GF-D8 (cell line): ENCODE data around the gene PGBD2.
"Not testable (repeated sequence)": the region's sequence is repeated elsewhere in the genome, so short reads cannot be mapped to it uniquely, and the experiment has no call there.

Experiments
- DNase-seq: peaks from one replicate; lab custom pipeline; 2025; lab: John Stamatoyannopoulos, UW

Gene PGBD2

DNA sequence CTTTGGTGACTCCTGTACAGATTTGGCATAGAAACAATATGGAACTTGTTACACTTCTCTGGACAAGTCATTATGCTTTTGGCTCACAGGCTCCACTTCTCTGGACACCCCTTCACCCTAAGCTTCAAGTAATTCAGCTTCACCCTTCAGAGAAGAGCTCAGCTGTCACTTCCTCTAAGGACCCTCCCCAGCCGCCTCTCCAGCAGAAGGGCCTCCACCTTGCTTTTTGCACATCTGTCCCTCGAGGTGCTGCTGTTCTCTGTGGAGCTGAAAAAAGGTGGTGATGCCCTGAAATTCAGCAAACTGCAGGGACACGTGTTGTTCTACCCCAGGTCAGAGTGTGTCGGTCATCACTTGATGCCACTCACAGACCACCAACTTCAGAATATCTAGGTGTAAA lies 19.8 kb downstream of the PGBD2 start:
- DNase-seq: not testable (repeated sequence)

DNA sequence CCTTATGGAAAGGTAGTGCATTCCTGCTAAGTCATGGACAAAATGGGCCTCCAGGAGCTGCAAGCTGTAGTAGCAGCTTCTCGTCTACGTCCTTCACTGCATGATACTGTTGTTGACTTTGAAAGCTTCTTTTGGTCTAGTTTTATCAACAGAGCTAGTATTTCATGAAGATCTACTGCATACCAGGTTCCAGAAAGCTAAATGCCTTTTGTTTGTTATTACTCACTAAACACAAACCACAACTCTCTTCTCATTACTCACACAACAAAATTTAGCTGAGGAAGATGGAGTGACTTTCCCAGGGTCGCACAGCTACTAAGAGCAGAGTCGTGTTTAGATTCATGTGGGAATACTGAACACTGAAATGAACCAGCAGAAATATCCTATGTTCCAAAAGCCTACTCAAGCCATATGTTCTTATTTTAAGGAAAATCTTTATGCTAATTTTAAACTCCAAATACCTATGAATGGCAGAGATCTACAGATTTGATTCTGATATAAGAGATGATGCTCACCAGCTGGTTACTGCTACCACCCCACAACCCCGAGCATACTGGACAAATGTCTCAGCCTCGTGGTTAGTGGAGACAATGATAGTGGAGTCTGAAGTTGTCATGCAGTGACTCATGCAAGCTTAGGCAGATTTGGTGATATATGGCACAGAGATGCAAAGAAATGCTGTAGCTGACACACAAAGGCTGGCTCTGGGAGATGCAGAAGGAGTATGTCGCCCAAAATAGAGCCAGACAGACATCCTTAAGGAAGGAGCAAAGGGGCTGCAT lies 20.6 kb downstream of the PGBD2 start:
- DNase-seq: no peak

DNA sequence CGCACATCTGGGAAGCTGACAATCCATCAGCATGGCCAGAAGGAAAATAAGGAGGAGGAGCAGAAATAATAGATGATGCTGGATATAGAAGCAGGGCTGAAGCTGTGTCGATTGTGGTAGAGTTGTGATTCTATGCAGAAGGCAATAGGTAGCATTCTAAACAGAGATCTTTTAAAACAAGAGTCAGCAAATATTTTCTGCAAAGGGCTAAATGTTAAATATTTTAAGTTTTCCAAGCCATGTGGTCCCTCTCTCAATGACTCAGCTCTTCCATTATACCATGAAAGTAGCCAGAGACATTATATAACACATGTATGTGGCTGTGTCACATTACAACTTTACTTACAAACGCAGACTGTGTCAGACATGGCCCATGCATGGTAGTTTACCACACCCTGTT lies 21.2 kb downstream of the PGBD2 start:
- DNase-seq: not testable (repeated sequence)

DNA sequence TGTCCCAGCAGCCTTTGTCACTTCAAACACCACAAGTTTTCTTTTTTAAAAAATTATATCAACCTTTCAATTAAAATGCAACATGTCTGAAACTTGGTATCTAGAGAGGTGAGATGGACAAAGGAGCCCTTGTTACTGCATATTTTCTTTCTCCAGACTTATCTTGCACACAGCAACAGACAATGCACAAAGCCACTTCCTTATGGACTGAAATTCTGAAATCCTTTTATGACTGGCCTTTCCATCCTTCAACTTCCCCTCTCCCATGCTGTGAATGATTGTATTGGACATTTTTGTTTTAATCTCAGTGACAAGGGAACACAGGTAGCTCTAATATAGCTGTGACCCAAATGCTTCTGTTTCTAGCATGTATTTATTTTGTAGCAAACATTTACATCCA lies 22.1 kb downstream of the PGBD2 start:
- DNase-seq: peak; percentile 67

DNA sequence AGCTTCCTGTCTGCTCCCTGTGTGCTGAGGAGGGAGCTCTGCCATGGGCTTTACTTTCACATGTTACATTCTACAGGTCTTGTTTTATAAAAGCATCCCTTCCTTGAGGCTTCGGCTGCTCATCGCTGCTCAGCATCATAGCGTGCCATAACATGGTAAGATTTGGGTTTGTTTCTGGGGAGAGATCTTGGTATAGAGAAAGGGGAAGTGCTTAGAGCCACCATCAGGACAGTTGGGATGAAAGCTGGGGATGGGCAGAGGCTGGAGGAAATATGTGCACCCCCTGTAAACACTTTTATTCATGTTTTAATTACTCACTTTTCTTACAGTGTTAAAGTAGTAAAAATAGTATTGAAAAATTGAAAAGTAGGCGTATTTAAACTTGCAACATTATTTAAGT lies 24.0 kb downstream of the PGBD2 start:
- not testable (repeated sequence) for DNase-seq

DNA sequence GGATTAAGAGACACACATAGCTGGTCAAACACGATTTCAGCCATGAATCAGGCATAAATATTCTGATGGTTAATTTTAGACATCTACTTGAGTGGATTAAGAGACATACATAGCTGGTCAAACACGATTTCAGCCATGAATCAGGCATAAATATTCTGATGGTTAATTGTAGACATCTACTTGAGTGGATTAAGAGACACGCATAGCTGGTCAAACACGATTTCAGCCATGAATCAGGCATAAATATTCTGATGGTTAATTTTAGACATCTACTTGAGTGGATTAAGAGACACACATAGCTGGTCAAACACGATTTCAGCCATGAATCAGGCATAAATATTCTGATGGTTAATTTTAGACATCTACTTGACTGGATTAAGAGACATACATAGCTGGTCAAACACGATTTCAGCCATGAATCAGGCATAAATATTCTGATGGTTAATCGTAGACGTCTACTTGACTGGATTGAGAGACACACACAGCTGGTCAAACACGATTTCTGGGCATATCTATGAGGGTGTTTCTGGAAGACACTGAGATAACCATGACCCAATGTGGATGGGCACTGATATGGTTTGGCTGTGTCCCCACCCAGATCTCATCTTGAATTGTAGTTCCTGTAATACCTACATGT lies 32.3 kb downstream of the PGBD2 start:
- not testable (repeated sequence) for DNase-seq

DNA sequence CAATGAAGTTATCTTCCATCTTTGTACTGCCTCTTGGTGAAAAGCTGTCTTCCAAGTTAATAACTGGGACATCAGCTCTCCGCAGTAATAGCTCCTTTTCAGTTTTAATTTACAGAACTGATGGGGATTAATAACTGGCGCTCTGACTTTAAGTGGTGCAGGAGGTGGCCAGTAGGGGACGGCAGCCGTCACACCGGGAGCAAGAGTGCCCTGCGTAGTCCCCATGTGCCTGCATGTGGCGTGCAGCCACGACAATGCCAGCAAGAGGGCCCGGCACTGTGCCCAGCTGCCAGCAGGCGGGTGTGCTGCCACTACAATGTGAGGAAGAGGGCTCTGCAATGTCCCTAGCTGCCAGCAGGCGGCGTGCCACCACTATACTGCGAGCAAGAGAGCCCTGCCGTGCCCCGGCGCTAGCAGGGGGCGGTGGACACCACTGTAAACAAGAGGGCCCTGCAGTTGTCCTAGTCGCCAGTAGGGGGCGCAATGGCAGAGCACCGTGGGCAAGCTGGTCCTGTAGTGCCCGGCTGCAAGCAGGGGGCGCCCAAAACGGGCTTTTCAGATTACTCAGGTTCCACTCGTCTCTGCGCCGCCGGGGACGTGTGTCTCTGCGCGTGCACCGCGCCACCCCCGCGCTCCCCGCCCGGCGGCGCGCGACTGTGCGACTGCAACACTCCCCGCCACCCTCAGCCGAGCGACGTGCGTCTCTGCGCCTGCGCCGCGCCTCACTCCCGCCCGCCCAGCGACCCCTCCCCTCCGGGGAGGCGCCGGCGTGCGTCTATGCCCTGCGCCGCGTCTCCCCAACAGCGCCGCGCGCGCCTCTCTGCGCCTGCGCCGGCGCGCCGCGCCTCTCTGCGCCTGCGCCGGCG lies 38.3 kb downstream of the PGBD2 start:
- not testable (repeated sequence) for DNase-seq

DNA sequence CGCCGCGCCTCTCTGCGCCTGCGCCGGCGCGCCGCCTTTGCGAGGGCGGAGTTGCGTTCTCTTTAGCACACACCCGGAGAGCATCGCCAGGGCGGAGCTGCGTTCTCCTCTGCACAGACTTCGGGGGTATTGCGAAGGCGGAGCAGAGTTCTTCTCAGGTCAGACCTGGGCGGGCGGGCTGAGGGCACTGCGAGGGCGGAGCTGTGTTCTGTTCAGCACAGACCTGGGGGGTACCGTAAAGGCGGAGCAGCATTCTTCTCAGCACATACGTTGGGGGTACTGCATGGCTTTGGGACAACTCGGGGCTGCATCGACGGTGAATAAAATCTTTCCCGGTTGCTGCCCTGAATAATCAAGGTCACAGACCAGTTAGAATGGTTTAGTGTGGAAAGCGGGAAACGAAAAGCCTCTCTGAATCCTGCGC lies 39.0 kb downstream of the PGBD2 start:
- not testable (repeated sequence) for DNase-seq

DNA sequence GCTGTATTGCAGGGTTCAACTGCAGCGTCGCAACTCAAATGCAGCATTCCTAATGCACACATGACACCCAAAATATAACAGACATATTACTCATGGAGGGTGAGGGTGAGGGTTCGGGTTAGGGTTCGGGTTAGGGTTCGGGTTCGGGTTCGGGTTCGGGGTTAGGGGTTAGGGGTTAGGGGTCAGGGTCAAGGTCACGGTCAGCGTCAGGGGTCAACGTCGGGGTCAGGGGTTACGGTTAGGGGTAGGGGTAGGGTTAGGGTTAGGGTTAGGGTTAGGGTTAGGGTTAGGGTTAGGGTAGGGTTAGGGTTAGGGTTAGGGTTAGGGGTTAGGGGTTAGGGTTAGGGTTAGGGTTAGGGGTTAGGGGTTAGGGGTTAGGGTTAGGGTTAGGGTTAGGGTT lies 39.4 kb downstream of the PGBD2 start:
- DNase-seq: not testable (repeated sequence)

DNA sequence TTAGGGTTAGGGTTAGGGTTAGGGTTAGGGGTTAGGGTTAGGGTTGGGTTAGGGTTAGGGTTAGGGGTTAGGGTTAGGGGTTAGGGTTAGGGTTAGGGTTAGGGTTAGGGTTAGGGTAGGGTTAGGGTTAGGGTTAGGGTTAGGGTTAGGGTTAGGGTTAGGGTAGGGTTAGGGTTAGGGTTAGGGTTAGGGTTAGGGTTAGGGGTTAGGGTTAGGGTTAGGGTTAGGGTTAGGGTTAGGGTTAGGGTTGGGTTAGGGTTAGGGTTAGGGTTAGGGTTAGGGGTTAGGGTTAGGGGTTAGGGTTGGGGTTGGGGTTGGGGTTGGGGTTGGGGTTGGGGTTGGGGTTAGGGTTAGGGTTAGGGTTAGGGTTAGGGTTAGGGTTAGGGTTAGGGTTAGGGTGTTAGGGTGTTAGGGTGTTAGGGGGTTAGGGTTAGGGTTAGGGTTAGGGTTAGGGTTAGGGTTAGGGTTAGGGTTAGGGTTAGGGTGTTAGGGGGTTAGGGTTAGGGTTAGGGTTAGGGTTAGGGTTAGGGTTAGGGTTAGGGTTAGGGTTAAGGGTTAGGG lies 39.9 kb downstream of the PGBD2 start:
- DNase-seq: not testable (repeated sequence)
